ENCODE data around the gene FAM234A.

FAM234A gene

DNA sequence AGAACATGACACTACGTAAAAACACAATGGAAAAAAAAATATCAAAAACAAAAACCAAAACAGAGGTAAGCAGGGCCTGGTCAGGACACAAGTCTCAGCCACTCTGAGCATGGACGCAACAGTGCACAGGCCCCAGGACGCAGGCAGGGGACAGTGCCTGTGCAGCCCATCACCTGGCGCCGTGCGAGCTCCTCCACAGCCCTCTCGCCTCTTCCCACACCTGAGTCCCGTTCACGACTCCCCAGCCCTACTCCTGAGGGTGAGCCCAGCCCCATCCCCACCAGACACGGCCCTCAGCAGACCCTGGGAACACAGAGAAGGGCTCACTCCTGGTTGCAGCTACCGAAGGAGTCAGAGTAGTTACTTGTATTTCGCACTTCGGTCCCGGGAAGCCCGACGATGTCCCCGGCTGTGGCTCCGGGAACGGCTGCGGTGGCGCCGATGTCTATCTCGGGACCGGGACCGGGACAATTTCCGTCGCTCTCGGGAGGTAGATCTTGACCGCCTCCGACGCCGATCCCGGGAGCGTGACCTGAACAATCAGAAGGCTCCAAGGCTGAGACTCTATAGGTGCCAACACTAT lies 44.9 kb upstream of the FAM234A start:
- Histone ChIP-seq H2BK120ac (ENCODE audit: low read depth, low read length) (no peak overlapping the region), H3K56ac (ENCODE audit: low read length) (no peak overlapping the region), H3K23ac (ENCODE audit: low read length) (no peak overlapping the region), H3K27me3 (ENCODE audit: insufficient read depth, low read length, poor library complexity) (no peaks in the 10 kb centered on the region), H3K79me2 (ENCODE audit: control insufficient read depth, insufficient read depth, low read length) (no peaks in the 10 kb centered on the region), H3K4me2 (ENCODE audit: low read length) (no peak overlapping the region), H3K4me1 (ENCODE audit: control insufficient read depth, low read depth, low read length) (no peaks in the 10 kb centered on the region), H3K27ac (ENCODE audit: low read depth, low read length) (no peak overlapping the region), H3K18ac (ENCODE audit: low read length) (no peak overlapping the region), H4K8ac (ENCODE audit: low read depth, low read length) (no peak overlapping the region), H3K9ac (ENCODE audit: low read length) (no peak overlapping the region), H2AK5ac (ENCODE audit: low read length) (no peak overlapping the region), H2BK15ac (replicated peaks; ENCODE audit: low read depth) (no peak overlapping the region), H3K79me1 (ENCODE audit: low read length) (peaks cover 9% of the 10 kb centered on the region), H2BK5ac (ENCODE audit: low read length) (no peak overlapping the region), H4K5ac (ENCODE audit: low read length) (no peak overlapping the region), H3K4me3 (ENCODE audit: low read length) (no peak overlapping the region), H3K36me3 (ENCODE audit: control insufficient read depth, insufficient read depth, low read length) (peaks cover 28% of the 10 kb centered on the region), H3K4ac (ENCODE audit: low read depth, low read length) (no peak overlapping the region)
- no peak for DNase-seq
- no CpG with 5 or more reads among the region's 34 CpGs for WGBS (ENCODE audit: extremely low coverage, insufficient coverage, low lambda C conversion rate)

DNA sequence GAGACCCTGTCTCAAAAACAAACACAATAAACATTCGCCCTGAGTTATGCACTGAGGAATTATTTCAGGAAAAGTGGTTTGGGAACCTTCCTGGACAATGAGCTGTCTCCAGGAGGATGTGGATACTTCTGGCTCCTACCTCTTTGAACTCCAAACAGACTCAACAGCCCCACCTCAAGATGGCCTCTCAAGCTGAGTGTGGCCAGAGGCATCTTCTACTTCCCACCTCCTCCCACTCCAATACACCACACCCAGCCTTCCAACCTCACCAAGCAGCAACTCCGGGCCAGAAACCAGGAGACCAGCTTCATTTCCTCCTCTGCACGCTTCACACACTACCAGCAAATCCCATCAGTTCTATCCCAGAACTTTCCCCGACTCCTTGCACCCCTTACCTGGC lies 42.8 kb upstream of the FAM234A start:
- no CpG with 5 or more reads among the region's 4 CpGs for WGBS (ENCODE audit: extremely low coverage, insufficient coverage, low lambda C conversion rate)
- Histone ChIP-seq H3K23ac (ENCODE audit: low read length) (no peak overlapping the region), H3K36me3 (ENCODE audit: control insufficient read depth, insufficient read depth, low read length) (peaks cover 34% of the 10 kb centered on the region), H3K4me1 (ENCODE audit: control insufficient read depth, low read depth, low read length) (no peaks in the 10 kb centered on the region), H3K4ac (ENCODE audit: low read depth, low read length) (no peak overlapping the region), H3K56ac (ENCODE audit: low read length) (no peak overlapping the region), H3K79me1 (ENCODE audit: low read length) (peaks cover 13% of the 10 kb centered on the region), H3K27me3 (ENCODE audit: insufficient read depth, low read length, poor library complexity) (no peaks in the 10 kb centered on the region), H3K4me3 (ENCODE audit: low read length) (no peak overlapping the region), H2BK120ac (ENCODE audit: low read depth, low read length) (no peak overlapping the region), H3K4me2 (ENCODE audit: low read length) (no peak overlapping the region), H2BK5ac (ENCODE audit: low read length) (no peak overlapping the region), H2AK5ac (ENCODE audit: low read length) (no peak overlapping the region), H2BK15ac (replicated peaks; ENCODE audit: low read depth) (no peak overlapping the region), H3K18ac (ENCODE audit: low read length) (no peak overlapping the region), H3K27ac (ENCODE audit: low read depth, low read length) (no peak overlapping the region), H3K9ac (ENCODE audit: low read length) (no peak overlapping the region), H4K5ac (ENCODE audit: low read length) (no peak overlapping the region), H4K8ac (ENCODE audit: low read depth, low read length) (no peak overlapping the region), H3K79me2 (ENCODE audit: control insufficient read depth, insufficient read depth, low read length) (no peaks in the 10 kb centered on the region)
- DNase-seq, result no peak

DNA sequence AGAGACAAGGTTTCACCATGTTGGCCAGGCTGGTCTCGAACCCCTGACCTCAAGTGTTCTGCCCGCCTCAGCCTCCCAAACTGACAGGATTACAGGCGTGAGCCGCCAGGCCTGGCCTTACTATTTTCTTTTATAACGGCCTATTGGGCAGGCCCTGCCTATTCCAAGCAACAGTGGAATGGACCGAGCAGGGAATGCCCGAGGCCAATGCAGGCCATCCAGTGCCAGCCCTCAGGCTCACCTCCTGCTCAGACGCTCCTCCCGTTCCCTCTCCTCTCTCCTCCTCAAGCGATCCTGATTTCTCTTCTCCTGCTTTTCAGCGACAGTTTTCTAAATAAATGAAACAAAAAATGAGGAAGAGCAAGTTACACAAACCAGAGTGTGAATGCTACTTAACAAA lies 41.9 kb upstream of the FAM234A start:
- Histone ChIP-seq H3K36me3 (ENCODE audit: control insufficient read depth, insufficient read depth, low read length) (peaks cover 34% of the 10 kb centered on the region), H4K8ac (ENCODE audit: low read depth, low read length) (no peak overlapping the region), H3K56ac (ENCODE audit: low read length) (no peak overlapping the region), H3K27me3 (ENCODE audit: insufficient read depth, low read length, poor library complexity) (no peaks in the 10 kb centered on the region), H2AK5ac (ENCODE audit: low read length) (no peak overlapping the region), H4K5ac (ENCODE audit: low read length) (no peak overlapping the region), H3K4ac (ENCODE audit: low read depth, low read length) (no peak overlapping the region), H2BK15ac (replicated peaks; ENCODE audit: low read depth) (no peak overlapping the region), H3K79me2 (ENCODE audit: control insufficient read depth, insufficient read depth, low read length) (no peaks in the 10 kb centered on the region), H3K23ac (ENCODE audit: low read length) (no peak overlapping the region), H3K4me3 (ENCODE audit: low read length) (no peak overlapping the region), H2BK120ac (ENCODE audit: low read depth, low read length) (no peak overlapping the region), H3K9ac (ENCODE audit: low read length) (no peak overlapping the region), H3K18ac (ENCODE audit: low read length) (no peak overlapping the region), H3K27ac (ENCODE audit: low read depth, low read length) (no peak overlapping the region), H2BK5ac (ENCODE audit: low read length) (no peak overlapping the region), H3K79me1 (ENCODE audit: low read length) (peaks cover 13% of the 10 kb centered on the region), H3K4me2 (ENCODE audit: low read length) (no peak overlapping the region), H3K4me1 (ENCODE audit: control insufficient read depth, low read depth, low read length) (no peaks in the 10 kb centered on the region)
- WGBS (ENCODE audit: extremely low coverage, insufficient coverage, low lambda C conversion rate), result no CpG with 5 or more reads among the region's 11 CpGs
- DNase-seq, result no peak

DNA sequence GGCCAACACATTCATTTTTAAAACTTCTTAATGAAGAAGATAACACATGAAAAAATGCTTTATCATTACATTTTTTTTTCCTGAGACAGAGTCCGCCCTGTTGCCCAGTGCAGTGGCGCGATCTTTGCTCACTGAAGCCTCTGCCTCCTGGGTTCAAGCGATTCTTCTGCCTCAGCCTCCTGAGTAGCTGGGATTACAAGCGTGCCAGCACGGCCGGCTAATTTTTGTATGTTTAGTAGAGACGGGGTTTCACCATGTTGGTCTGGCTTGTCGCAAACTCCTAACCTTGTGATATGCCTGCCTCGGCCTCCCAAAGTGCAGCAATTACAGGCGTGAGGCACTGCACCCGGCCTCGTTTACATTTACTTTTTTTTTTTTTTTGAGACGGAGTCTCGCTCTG lies 41.2 kb upstream of the FAM234A start:
- no CpG with 5 or more reads among the region's 15 CpGs for WGBS (ENCODE audit: extremely low coverage, insufficient coverage, low lambda C conversion rate)
- peaks cover 13% of the 10 kb centered on the region for H3K79me1 ChIP-seq (ENCODE audit: low read length)

DNA sequence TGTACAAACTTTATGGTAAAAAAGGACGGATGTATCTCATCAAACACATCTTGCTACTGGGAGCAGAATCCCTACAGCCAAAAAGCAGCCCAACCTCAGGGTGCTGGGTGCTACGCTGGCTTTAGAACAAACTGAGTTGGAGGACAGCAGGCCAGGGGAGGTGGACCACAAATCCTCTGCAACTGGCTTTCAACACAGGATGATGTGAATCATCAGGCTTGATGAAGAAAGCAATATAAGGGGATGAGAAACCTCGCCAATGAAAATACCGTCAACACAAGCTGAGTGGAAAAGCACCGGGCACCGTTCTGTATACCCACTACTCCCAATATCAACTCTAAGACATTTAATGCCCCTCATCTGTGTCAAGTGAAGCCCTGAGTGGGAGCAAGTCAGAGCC lies 40.1 kb upstream of the FAM234A start:
- H3K36me3 ChIP-seq (ENCODE audit: control insufficient read depth, insufficient read depth, low read length), result peaks cover 36% of the 10 kb centered on the region
- no peak overlapping the region for H3K23ac ChIP-seq (ENCODE audit: low read length)
- no peak overlapping the region for H2BK120ac ChIP-seq (ENCODE audit: low read depth, low read length)
- H2BK15ac ChIP-seq (replicated peaks; ENCODE audit: low read depth), result no peak overlapping the region
- no peak overlapping the region for H4K8ac ChIP-seq (ENCODE audit: low read depth, low read length)
- H3K9ac ChIP-seq (ENCODE audit: low read length), result no peak overlapping the region
- no peak overlapping the region for H3K18ac ChIP-seq (ENCODE audit: low read length)
- H3K4me3 ChIP-seq (ENCODE audit: low read length), result no peak overlapping the region
- no peak overlapping the region for H3K27ac ChIP-seq (ENCODE audit: low read depth, low read length)
- WGBS (ENCODE audit: extremely low coverage, insufficient coverage, low lambda C conversion rate), result no CpG with 5 or more reads among the region's 6 CpGs
- no peak for DNase-seq
- H2AK5ac ChIP-seq (ENCODE audit: low read length), result no peak overlapping the region
- no peaks in the 10 kb centered on the region for H3K79me2 ChIP-seq (ENCODE audit: control insufficient read depth, insufficient read depth, low read length)
- no peak overlapping the region for H2BK5ac ChIP-seq (ENCODE audit: low read length)
- no peaks in the 10 kb centered on the region for H3K4me1 ChIP-seq (ENCODE audit: control insufficient read depth, low read depth, low read length)
- H3K56ac ChIP-seq (ENCODE audit: low read length), result no peak overlapping the region
- H3K4ac ChIP-seq (ENCODE audit: low read depth, low read length), result no peak overlapping the region
- no peak overlapping the region for H4K5ac ChIP-seq (ENCODE audit: low read length)
- H3K4me2 ChIP-seq (ENCODE audit: low read length), result no peak overlapping the region
- peaks cover 14% of the 10 kb centered on the region for H3K79me1 ChIP-seq (ENCODE audit: low read length)
- no peaks in the 10 kb centered on the region for H3K27me3 ChIP-seq (ENCODE audit: insufficient read depth, low read length, poor library complexity)

More for the DNA sequence above, 41.2 kb upstream of the FAM234A start:
- H4K5ac ChIP-seq (ENCODE audit: low read length), result no peak overlapping the region
- no peak overlapping the region for H3K4ac ChIP-seq (ENCODE audit: low read depth, low read length)
- DNase-seq, result no peak
- no peaks in the 10 kb centered on the region for H3K4me1 ChIP-seq (ENCODE audit: control insufficient read depth, low read depth, low read length)
- H2BK120ac ChIP-seq (ENCODE audit: low read depth, low read length), result no peak overlapping the region
- H3K4me3 ChIP-seq (ENCODE audit: low read length), result no peak overlapping the region
- no peak overlapping the region for H3K27ac ChIP-seq (ENCODE audit: low read depth, low read length)
- H3K18ac ChIP-seq (ENCODE audit: low read length), result no peak overlapping the region
- no peak overlapping the region for H4K8ac ChIP-seq (ENCODE audit: low read depth, low read length)
- no peaks in the 10 kb centered on the region for H3K79me2 ChIP-seq (ENCODE audit: control insufficient read depth, insufficient read depth, low read length)
- peaks cover 37% of the 10 kb centered on the region for H3K36me3 ChIP-seq (ENCODE audit: control insufficient read depth, insufficient read depth, low read length)
- H3K23ac ChIP-seq (ENCODE audit: low read length), result no peak overlapping the region
- H3K4me2 ChIP-seq (ENCODE audit: low read length), result no peak overlapping the region
- H3K9ac ChIP-seq (ENCODE audit: low read length), result no peak overlapping the region
- no peaks in the 10 kb centered on the region for H3K27me3 ChIP-seq (ENCODE audit: insufficient read depth, low read length, poor library complexity)
- H2BK15ac ChIP-seq (replicated peaks; ENCODE audit: low read depth), result no peak overlapping the region
- no peak overlapping the region for H2AK5ac ChIP-seq (ENCODE audit: low read length)
- no peak overlapping the region for H3K56ac ChIP-seq (ENCODE audit: low read length)
- no peak overlapping the region for H2BK5ac ChIP-seq (ENCODE audit: low read length)

DNA sequence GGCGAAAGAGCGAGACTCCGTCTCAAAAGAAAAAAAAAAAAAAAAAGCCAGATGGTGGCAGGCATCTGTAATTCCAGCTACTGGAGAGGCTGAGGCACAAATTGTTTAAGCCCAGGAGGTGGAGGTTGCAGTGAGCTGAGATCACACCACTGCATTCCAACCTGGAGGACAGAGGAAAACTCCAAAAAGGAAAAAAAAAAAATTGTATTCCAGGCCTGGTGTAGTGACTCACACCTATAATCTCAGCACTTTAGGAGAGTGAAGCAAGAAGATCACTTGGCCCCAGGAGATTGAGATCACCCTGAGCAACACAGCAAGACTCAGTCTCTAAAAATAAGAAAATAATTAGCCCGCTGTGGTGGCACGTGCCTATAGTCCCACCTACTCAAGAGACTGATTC lies 34.2 kb upstream of the FAM234A start:
- Histone ChIP-seq H2BK120ac (ENCODE audit: low read depth, low read length) (no peak overlapping the region), H3K23ac (ENCODE audit: low read length) (no peak overlapping the region), H3K4me1 (ENCODE audit: control insufficient read depth, low read depth, low read length) (no peaks in the 10 kb centered on the region), H3K4me2 (ENCODE audit: low read length) (no peak overlapping the region), H4K8ac (ENCODE audit: low read depth, low read length) (peak overlapping the region; percentile 17), H2BK5ac (ENCODE audit: low read length) (no peak overlapping the region), H3K56ac (ENCODE audit: low read length) (no peak overlapping the region), H3K4me3 (ENCODE audit: low read length) (no peak overlapping the region), H3K9ac (ENCODE audit: low read length) (no peak overlapping the region), H3K79me2 (ENCODE audit: control insufficient read depth, insufficient read depth, low read length) (peaks cover 2% of the 10 kb centered on the region), H2AK5ac (ENCODE audit: low read length) (no peak overlapping the region), H3K36me3 (ENCODE audit: control insufficient read depth, insufficient read depth, low read length) (peaks cover 26% of the 10 kb centered on the region), H2BK15ac (replicated peaks; ENCODE audit: low read depth) (no peak overlapping the region), H4K5ac (ENCODE audit: low read length) (no peak overlapping the region), H3K27ac (ENCODE audit: low read depth, low read length) (no peak overlapping the region), H3K4ac (ENCODE audit: low read depth, low read length) (no peak overlapping the region), H3K18ac (ENCODE audit: low read length) (no peak overlapping the region), H3K79me1 (ENCODE audit: low read length) (peaks cover 9% of the 10 kb centered on the region), H3K27me3 (ENCODE audit: insufficient read depth, low read length, poor library complexity) (no peaks in the 10 kb centered on the region)
- peak; percentile 74 for DNase-seq
- WGBS (ENCODE audit: extremely low coverage, insufficient coverage, low lambda C conversion rate), result no CpG with 5 or more reads among the region's 5 CpGs
